SKM-1 (cell line): ENCODE data around the gene ODAD4.
A peak's percentile ranks its signal among the peaks of the same experiment; 100 is the strongest.

ENCODE experiments used
- DNase-seq: peaks from one replicate; lab custom pipeline; 2025; ENCODE audit not compliant: unreplicated experiment; lab: John Stamatoyannopoulos, UW

The ODAD4 gene, protein sequence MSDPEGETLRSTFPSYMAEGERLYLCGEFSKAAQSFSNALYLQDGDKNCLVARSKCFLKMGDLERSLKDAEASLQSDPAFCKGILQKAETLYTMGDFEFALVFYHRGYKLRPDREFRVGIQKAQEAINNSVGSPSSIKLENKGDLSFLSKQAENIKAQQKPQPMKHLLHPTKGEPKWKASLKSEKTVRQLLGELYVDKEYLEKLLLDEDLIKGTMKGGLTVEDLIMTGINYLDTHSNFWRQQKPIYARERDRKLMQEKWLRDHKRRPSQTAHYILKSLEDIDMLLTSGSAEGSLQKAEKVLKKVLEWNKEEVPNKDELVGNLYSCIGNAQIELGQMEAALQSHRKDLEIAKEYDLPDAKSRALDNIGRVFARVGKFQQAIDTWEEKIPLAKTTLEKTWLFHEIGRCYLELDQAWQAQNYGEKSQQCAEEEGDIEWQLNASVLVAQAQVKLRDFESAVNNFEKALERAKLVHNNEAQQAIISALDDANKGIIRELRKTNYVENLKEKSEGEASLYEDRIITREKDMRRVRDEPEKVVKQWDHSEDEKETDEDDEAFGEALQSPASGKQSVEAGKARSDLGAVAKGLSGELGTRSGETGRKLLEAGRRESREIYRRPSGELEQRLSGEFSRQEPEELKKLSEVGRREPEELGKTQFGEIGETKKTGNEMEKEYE

DNA sequence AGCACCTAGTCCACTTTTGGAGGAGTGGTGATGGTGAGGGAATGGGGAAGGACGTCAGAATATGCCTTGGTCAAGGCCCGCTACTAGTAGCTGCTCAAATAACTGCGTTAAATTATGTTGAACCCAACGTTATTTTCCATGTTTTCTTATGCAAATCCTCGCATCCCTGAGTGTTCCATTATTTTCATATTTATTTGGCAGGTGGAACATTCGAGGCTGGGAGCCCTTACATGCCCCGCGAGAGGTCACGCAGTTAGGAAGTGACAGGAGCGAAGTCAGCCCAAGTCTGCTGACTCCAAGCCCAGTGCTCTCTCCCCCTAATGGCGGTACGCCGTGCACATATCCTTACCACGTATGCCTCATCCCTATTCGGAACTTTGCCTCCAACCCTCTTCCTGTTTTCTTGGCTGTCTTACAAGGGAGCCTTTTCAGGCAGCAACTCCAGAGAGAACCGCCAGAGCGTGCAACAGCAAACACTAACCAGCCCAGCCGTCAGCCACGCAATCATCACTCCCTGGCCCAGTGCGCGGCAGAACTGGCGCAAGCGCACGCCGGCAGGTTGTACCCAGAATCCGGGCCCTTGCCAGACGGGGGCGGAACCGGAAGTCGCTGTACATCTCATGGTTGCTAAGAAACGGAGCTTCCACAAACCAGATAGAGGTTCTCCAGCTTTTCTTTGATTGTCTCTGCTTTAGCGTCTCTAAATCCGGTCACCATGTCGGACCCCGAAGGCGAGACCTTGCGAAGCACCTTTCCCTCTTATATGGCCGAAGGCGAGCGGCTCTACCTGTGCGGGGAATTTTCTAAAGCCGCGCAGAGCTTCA is at the start of gene ODAD4:
Gene ODAD4, plus strand, starts transcription at position 609 of the 824 bp plus-strand sequence. Its CDS starts 107 bp downstream, at position 716.
- peak; percentile 92 for DNase-seq

DNA sequence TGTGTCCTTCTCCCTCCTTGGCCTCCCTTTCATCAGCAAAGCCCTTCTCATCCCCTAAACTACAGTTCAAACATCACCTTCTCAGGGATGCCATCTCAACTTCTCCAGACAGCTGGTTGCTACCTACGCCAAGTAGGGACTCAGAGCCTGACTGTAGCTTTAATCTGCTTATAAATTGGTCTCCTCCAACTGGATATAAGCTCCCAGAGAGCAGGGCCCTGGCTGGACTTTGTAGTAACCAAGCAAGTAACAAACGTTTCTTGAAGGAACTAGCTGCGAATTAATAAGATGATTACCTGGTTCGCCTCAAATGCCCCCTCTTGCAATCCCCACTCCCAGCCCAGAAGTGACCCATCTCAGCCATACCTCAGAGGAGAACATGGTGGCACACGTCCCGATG is 47.7 kb upstream of the ODAD4 start:
- DNase-seq: no peak

DNA sequence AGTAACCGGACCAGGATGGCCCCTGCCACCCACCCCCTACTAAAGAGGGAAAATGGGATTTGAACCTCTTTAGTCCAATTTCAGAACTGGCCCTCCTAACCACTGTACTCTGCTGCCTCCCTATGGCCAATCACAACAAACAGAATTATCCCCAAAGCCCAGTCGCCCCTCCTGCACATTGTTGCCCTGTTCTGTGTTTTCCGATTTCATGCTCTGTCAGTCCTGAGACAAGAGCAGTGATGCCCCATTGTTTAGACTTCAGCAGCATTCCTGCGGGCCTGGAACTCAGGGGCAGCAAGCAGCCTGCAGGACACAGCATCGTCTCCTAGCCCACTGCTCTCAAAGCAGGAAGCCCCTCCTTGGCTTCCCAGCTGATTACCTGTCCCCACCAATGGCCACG is 44.7 kb upstream of the ODAD4 start:
- DNase-seq: no peak

DNA sequence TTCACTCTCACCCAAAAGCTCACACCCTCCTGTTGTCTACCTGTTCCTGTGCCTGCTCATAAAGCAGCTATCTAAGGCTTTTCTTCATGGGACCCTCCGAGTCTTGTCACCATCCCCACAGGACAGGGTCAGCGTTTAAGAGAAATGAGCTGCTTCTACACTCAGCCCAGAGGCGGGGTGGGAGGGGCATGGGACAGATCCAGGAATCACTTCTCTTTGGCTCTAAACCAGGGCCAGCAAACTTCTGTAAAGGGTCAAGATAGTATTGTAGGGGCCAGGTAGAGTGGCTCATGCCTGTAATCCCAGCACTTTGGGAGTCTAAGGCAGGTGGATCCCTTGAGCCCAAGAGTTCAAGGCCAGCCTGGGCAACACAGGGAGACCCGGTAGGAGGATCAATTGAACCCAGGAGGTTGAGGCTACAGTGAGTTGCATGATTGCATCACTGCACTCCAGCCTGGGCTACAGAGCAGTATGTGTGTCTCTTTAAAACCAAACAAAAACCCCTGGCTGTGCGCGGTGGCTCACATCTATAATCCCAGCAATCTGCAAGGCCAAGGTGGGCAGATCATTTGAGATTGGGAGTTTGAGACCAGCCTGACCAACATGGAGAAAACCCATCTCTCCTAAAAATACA is 42.0 kb upstream of the ODAD4 start:
- no peak for DNase-seq

DNA sequence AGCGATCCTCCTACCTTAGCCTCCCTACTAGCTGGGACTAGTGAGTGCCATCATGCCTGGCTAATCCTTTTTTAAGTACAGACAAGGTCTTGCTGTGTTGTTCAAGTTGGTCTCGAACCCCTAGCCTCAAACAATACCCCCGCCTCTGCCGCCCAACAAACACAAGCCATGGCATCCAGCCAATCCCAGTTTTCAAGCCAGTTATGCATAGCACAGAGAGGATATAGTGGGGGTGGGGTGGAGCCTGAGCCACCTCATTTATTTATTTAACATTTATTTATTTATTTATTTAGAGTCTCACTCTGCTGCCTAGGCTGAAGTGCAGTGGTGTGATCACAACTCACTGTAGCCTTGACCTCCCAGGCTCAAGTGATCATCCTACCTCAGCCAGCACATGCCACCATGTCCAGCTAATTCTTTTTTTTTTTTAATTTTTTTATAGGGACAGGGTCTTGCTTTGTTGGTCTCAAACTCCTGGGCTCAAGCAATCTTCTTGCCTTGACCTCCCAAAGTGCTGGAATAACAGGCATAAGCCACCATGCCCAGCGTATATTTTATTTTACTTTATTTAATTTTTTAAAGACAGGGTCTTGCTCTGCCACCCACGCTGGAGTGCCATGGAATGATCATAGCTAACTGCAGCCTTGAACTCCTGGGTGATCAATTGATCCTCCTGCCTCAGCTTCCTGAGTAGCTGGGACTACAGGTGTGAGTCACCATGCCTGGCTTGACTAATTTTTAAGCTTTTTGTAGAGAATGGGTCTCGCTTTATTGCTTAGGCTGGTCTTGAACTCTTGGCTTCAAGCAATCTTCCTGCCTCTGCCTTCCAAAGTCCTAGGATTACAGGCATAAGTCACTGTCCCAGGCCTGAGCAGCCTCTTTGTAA is 39.0 kb upstream of the ODAD4 start:
- DNase-seq: no peak

DNA sequence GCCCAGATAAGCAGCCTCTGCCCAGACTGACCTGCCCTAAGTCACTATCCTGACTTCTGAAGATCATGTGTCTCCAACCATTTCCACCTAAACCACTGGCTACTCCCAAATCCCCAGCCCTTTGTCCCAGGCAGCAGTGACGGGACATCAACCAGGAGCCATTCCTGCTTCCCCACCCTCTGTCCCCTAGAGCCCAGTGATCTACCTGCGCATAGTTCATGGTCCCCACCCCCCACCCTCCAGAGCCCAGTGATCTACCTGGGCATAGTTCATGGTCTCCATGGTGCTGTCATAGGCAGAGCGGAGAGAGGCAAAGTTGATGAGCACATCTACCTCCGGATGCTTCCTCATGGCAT is 38.4 kb upstream of the ODAD4 start:
- DNase-seq: no peak

DNA sequence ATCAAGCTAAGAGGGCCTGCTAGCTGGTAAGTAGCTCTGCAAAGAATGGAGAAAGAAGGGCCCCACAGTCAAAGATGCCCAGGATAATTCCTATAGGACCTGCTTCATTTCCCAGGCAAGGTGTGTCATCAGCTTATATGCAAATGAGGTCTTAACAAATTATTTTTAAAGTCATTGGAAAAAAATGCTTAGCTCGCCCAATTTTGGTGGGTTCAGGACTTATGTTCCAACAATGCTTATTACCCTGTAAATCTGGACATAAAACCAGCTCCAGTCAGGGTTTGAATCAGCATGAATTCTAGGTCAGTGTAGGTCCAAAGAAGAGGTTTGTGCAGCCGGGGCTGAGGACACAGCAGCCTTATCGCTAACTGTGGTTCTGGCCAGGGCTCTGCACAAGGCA is 37.0 kb upstream of the ODAD4 start:
- DNase-seq: no peak

DNA sequence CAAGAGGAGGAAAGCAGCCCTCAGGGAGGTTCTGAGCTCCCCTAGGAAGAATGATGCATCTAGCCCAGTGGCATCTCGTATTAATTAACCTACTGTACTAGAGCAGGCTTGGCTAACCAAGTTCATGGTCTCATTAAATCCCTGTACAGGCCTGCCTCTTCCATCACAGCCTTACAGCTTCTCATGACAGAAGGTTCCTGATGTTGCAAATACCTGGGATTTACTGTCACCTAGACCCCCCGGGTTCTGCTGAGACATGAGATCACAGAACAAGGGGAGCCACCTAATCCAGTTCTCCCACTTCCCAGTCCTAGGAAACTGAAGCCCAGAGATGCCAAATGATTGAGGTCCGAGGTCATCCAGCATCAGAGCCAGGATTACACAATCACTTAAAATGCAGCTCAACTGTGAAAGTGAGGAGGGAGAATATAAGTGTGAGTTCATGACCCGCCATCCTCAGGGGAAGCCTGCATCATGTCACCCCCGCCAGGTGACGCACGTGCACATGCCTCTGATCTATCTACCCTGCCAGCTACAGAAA is 35.6 kb upstream of the ODAD4 start:
- DNase-seq: no peak

DNA sequence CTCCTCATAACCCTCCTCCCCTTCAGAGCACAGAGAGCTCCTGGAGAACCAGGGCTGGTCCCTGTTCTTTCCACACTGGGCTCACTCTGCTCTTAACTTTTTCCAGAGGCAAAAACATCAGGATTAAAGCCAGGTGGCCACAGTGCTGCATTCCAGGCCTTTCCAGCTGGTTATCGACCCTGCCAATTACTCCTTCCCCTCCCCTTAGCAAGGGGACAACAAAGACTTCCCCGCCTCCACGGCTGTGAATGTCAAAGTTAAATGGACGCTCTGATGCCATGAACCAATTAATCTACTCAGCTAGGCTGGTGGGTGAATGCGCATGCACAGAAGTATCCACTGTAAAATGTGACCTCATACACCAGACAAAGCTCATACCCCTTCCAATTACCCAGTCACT is 34.8 kb upstream of the ODAD4 start:
- no peak for DNase-seq

DNA sequence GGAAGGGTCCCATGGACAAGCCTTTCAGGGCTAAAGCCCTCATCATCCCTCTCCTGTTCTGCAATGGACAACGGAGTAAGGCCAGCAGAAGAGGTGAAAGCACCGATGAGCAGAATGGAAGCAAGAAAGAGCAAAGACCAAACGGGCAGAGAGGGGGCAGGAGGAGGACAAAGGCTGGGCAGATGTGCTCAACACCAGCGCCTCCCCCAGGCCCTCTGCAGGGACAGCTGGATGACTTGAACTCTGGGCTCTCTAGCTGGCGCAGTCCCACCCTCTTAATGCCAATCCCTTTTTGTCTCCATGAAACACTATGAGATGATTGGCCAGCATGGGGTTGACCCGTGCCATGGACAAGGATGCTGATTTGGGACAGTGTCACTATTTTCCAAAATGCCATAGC is 33.7 kb upstream of the ODAD4 start:
- DNase-seq: no peak

DNA sequence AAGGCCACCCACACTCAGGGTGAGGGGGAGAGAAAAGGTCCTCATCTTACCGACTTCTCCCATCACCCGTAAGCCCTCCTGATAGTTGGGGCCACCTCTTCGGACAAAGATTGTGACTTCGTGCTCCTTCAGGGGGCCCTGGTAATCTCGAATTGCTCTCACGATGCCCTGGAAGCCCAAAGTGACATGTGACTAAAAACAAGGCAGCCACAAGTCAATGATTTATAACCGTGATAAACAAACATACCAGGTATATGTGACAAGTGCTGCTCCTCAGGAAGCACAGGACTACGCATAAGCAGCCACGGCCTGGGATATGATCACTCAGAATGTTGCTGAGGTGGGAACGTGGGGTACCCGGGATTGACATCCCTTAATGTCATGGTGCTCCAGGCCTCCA is 28.8 kb upstream of the ODAD4 start:
- DNase-seq: no peak

DNA sequence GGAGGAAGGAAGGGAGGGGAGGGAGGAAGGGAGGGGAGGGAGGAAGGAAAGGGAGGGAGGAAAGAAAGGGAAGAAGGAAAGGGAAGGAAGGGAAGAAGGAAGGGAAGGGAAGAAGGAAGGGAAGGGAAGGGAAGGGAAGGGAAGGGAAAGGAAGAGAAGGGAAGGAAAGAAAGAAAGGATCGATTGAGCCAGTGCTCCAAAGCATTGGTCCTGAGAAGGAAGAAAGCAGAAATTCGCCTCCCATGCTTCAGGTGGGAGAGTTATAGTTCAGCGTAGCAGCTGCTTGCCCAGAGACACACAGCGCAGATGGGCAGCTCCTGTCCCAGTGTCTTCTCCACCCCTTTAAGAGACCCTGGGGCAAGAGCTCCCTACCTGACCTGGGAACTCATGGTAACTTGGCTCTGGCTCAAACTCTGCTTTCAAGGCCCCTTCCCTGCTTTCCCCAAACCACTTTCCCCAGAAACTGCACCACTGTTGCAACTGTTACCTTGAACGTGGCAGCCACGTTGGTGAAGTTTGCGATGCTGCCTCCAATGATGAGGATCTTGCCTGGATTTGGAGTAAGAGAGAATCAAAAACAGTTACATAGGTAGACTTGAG is 26.1 kb upstream of the ODAD4 start:
- DNase-seq: no peak

DNA sequence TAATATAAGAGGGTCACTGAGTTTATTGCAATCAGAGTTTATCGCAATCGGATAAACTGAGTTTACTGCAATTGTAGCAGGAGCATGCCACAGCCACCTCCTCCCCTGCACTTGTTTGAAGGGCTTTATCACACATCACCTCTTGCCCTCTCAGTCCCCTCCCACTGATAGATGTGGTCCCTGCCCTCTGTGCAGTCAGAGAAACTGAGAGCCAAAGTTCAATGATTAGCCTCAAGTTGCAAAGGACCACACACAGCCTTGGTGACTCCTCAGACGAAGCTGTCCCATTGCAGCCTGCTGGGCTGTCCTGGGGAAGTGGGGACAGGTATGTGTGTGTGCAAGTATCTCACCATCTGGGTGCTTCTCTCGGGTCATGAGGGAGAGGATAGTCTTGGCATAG is 25.2 kb upstream of the ODAD4 start:
- no peak for DNase-seq

DNA sequence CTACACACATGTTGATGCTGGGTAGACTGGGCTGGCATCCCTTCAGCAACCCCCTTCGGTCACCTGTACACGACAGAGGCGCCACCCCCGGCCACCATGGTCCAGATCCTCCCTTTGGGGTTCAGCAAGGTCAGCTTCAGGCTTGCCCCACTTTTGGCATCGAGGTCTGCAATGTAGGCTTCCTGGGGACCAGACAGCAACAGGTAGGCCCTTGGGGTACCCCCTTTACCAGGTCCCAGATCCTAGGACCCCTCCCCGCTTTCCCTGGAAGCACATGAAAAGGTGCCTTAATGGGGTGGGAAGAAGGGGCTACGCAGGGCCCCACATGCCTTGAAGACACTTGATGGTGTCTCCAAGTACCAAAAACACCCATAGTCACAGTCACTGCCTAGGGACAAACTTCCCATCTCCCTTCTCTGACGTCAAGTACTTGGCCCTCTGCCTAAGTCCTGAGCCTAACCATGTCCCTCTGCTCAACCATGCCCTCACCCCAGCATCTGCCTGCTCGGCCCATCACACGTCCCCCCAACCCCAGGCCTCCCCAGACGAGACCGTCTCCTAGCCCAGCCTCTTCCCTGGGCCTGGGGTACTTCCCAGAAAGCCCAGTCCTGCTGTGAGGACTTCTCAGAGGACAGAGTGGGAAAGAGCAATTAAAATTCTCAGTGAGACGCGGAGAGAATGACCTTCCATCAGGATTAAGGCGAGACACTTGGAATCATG is 23.8 kb upstream of the ODAD4 start:
- DNase-seq: no peak

DNA sequence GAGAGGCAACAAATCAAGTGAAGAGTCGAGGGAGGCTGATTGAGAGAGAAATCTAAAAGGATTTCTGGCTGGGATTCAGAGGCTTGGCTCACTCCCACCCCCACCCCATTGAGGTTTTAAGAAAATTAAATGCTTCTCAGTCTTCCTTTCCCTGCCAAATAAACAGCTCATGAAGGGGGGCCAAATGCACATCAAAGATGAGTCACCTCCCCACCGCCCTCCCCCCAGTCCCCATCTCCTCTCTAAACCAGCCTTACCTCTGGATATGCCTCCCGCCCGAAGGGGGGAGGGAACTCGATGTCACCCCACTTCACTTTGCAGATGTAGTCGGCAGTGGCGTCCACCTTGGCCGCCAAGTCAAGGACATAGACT is 23.2 kb upstream of the ODAD4 start:
- no peak for DNase-seq

DNA sequence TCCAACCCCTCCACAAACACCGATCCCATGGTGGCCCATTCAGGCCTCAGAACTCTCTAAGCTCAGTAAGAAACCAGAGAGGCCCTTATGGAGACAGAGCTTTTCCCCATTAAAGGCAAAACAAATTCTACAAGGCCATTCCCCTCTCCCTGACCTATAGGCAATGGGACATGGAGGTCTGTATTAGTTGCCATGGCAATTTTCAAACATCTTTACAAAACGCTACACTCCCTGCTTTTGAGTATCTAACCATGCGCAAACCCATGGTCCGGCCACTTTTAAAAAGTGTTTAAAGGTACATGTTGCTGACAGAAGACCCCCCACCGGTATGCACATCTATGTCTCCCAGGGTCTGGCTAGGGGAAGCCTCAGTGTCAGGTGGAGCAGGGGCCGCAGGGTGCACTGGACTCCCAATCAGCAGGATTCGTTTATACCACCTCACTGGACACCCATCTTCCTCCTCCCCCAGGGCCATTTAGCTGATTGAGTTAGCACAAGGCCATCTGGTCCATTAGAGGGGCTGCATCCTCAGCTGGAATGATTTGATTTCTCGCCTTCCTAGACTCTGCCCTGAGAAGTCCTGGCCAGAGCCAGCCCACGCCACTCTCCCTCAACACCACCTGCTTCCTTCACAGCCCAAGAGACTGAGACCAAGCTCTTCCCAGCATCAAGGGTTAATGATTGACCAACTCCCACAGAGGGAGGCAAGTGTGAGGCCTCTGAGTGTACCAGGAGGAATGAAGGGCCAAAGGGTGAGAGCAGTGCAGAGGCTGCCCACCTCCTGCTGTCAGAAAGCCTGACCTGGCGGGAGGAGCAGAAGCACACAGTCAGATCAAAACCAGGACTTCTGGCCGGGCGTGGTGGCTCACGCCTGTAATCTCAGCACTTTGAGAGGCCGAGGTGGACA is 22.5 kb upstream of the ODAD4 start:
- no peak for DNase-seq

DNA sequence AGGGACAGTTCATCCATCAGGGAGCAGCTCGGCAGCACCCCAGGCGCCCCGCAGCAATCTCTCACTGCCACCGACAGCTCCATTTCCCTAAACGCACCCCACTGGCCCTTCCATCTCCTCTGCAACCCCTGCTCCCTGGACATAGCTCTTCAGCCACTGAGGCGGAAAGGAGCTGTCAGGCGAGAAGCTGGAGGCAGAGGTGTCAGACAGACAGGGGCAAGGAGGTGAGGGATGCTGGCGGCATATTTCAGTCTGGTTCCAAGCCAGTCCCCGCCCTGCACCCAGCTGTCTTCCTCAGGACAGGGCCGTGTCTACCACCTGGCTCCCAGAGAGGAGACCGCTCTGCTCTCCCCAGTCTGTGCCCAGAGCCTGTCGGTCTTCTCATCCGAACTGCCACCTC is 21.3 kb upstream of the ODAD4 start:
- DNase-seq: no peak

DNA sequence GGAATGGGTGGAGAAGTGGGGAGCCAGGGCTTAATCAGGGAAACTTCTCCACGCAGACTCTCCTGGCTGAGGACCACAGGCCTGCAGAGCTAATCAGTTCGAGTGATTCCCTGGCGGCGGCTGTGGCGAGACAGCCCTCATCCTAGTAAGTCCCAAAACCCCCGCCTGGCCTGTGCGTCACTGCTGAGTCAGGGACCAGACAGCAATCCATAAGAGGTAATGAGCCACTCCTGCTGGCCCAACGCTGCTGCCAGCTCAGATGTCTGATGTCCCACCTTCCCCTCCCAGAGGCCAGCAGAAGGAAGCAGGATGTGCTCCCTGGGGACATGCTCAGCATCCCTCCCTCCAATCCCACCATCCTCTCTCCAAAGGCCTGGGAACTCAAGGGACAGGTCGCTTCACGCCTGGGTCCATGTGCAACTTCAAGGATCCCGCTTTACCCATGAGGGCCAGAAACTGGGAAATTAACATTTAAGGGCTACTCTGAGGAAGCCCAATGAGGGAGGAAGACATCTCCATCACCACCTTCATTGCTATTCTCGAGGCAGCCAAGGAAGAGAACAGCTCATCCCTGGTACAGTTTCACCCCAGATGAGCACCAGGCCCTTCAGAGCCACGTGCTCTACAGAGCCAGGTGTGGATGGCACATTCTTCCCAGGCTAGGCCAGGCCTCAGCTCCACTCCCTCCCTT is 19.6 kb upstream of the ODAD4 start:
- no peak for DNase-seq
